Measurements from ENCODE around the gene RYR1. TPM values are rescaled to one million over a fixed set of nuclear protein-coding genes. Genes with fewer than 3 reads are reported as not detected.
"Not testable (repeated sequence)": the region's sequence is repeated elsewhere in the genome, so short reads cannot be mapped to it uniquely, and the experiment has no call there.

The RYR1 gene
- polyA plus RNA-seq, 1 of the 3 experiments (the other 2 are of a cell fraction) = under 0.01 TPM

- H3K36me3 ChIP-seq (replicated peaks in 1 of 2; ENCODE audit: control insufficient read depth in 1 of 2, insufficient read depth in 2 of 2, low read length in 1 of 2) = no peaks in the 10 kb centered on the region
- H3K4me3 ChIP-seq (ENCODE audit: low read depth in 2 of 2, low read length in 1 of 2) = no peak within 1 kb of the TSS
- 71% methylated on average over 11 of the region's 20 CpGs for WGBS (ENCODE audit: low lambda C conversion rate)
- H3K9ac ChIP-seq = no peak within 1 kb of the TSS
- POLR2A ChIA-PET = interaction anchor here (0.6 kb wide), 1 partner anchor 10 kb away, joined by 3 read pairs; no protein-coding TSS in a partner anchor
- peaks cover 4% of the 10 kb centered on the region; the same call in 1 of the 2 replicates for H3K27me3 ChIP-seq (ENCODE audit: insufficient read depth)
- no peak within 1 kb of the TSS for H3K27ac ChIP-seq (ENCODE audit: low read depth in 2 of 2, low read length in 1 of 2)
- DNase-seq = no peak
- no peaks in the 10 kb centered on the region for H3K9me3 ChIP-seq
- no peak within 1 kb of the TSS for H3K4me2 ChIP-seq
- no peaks in the 10 kb centered on the region for H4K20me1 ChIP-seq (ENCODE audit: insufficient read depth)
- CTCF ChIA-PET = interaction anchor here (3.5 kb wide), 1 partner anchor 23 kb away, joined by 9 read pairs; the partner anchor contains the start of gene FAM98C
- no peaks in the 10 kb centered on the region for H3F3A ChIP-seq (replicated peaks; ENCODE audit: insufficient read depth)
- no peaks in the 10 kb centered on the region for H3K9me2 ChIP-seq
- no peak for TF ChIP-seq FOXJ3 (CRISPR knock-in tag; IDR thresholded peaks at IDR 0.05)
- TF ChIP-seq SMC3 (IDR thresholded peaks at IDR 0.05; ENCODE audit: low read depth, low read length) = no peak
- TF ChIP-seq REST (IDR thresholded peaks at IDR 0.05; ENCODE audit: low read depth, low read length) = no peak
- no peak for TF ChIP-seq PBX3 (IDR thresholded peaks at IDR 0.05)
- no peak for TF ChIP-seq RAD21 (IDR thresholded peaks at IDR 0.05; ENCODE audit: low read length)
- no peak for TF ChIP-seq CTCF (IDR thresholded peaks at IDR 0.05)
- no peak for TF ChIP-seq EZH2phosphoT487 (IDR thresholded peaks at IDR 0.05; ENCODE audit: borderline replicate concordance, low read depth)
- TF ChIP-seq FOXM1 (IDR thresholded peaks at IDR 0.05; ENCODE audit: low read depth) = no peak
- no peak for TF ChIP-seq TAF1 (IDR thresholded peaks at IDR 0.05; ENCODE audit: borderline replicate concordance, low read depth, low read length)
- no peak for TF ChIP-seq SIN3A (IDR thresholded peaks at IDR 0.05; ENCODE audit: borderline replicate concordance, low read depth, low read length)
- TF ChIP-seq GATA2 (CRISPR knock-in tag; IDR thresholded peaks at IDR 0.05) = no peak
- TF ChIP-seq JUND (IDR thresholded peaks at IDR 0.05) = no peak
- no peaks in the 10 kb centered on the region for H3K79me2 ChIP-seq (ENCODE audit: insufficient read depth)
- no peak within 1 kb of the TSS for H2AFZ ChIP-seq (ENCODE audit: low read depth)
- no peaks in the 10 kb centered on the region for H3K4me1 ChIP-seq (ENCODE audit: control insufficient read depth in 1 of 2, insufficient read depth in 2 of 2, low read depth in 1 of 2, low read length in 1 of 2)
Observed at GRCh38 chr19:38425810-38426466, 7.6 kb upstream of the RYR1 start, which contains the start of gene RASGRP4. TSS of gene RASGRP4 (minus strand) at chr19:38426219. CDS start at chr19:38426091, 128 bp downstream.

GRCh38 chr19:38427035-38427677 is 6.3 kb upstream of the RYR1 start:
- not testable (repeated sequence) for H4K20me1 ChIP-seq (ENCODE audit: insufficient read depth); H3K79me2 ChIP-seq (ENCODE audit: insufficient read depth)

More at GRCh38 chr19:38427035-38427677, 6.3 kb upstream of the RYR1 start:
- H3K9ac ChIP-seq; H3K36me3 ChIP-seq (replicated peaks in 1 of 2; ENCODE audit: control insufficient read depth in 1 of 2, insufficient read depth in 2 of 2, low read length in 1 of 2); H3K27me3 ChIP-seq (ENCODE audit: insufficient read depth); H3K4me1 ChIP-seq (ENCODE audit: control insufficient read depth in 1 of 2, insufficient read depth in 2 of 2, low read depth in 1 of 2, low read length in 1 of 2); H3K27ac ChIP-seq (ENCODE audit: low read depth in 2 of 2, low read length in 1 of 2); H3K9me2 ChIP-seq; H3K4me3 ChIP-seq (ENCODE audit: low read depth in 2 of 2, low read length in 1 of 2); H3F3A ChIP-seq (replicated peaks; ENCODE audit: insufficient read depth); DNase-seq; POLR2A ChIA-PET; H3K4me2 ChIP-seq; H3K9me3 ChIP-seq; H2AFZ ChIP-seq (ENCODE audit: low read depth): not testable (repeated sequence)
- CTCF ChIA-PET = interaction anchor here (1.0 kb wide), 1 partner anchor 25 kb away, joined by 4 read pairs; the partner anchor contains the start of gene FAM98C
- 71% methylated on average over 16 of the region's 17 CpGs for WGBS (ENCODE audit: low lambda C conversion rate)

Data from SK-N-SH (cell line).